K562 (cell line): Measurements from ENCODE around the gene CLCN1. TPM values are rescaled to one million over a fixed set of nuclear protein-coding genes. Genes with fewer than 3 reads are reported as not detected.

Experiments
- BCLAF1 ChIP-seq, 2 experiments: fragments of 450-650 bp in 1 of 2; IDR thresholded peaks; 2 replicates each; pipeline ENCODE4 v1.6.1; 2011 to 2017; ENCODE audit warnings: low read depth in 2 of 2, antibody characterized with exemption in 1 of 2, borderline replicate concordance in 1 of 2, low read length in 1 of 2, mild to moderate bottlenecking in 1 of 2, mixed read lengths in 1 of 2; ENCODE audit not compliant: control insufficient read depth in 1 of 2
- CCNT2 ChIP-seq: IDR thresholded peaks from 2 replicates; pipeline ENCODE4 v1.6.1; 2011; ENCODE audit warnings: borderline replicate concordance, low read depth, mild to moderate bottlenecking, moderate library complexity, mixed read lengths, low read length; ENCODE audit not compliant: insufficient read length; ENCODE audit errors: extremely low read depth
- DIDO1 ChIP-seq: fragments of 450-650 bp; IDR thresholded peaks from 2 replicates; pipeline ENCODE4 v1.6.1; 2016; ENCODE audit warnings: low read depth, missing biosample characterization, missing genetic modification characterization
- FOXA1 ChIP-seq: fragments of 450-650 bp; IDR thresholded peaks from 2 replicates; pipeline ENCODE4 v1.6.1; 2016; ENCODE audit warnings: mild to moderate bottlenecking, borderline replicate concordance
- FOXA3 ChIP-seq, 2 experiments: fragments of 450-650 bp in 1 of 2; sonication (generic) in 1 of 2; formaldehyde crosslinking; IDR thresholded peaks in 1 of 2; conservative IDR thresholded peaks in 1 of 2; 2 replicates each; pipeline versions ENCODE4 v1.4.0 to v1.8.0; 2020 to 2022; ENCODE audit warnings: mild to moderate bottlenecking in 2 of 2, missing genetic modification reagents in 1 of 2
- FOXM1 ChIP-seq, 2 experiments: fragments of 450-650 bp in 1 of 2; sonication (generic) in 1 of 2; formaldehyde crosslinking in 1 of 2; IDR thresholded peaks; 2 replicates each; pipeline versions ENCODE4 v1.6.1 to v1.9.0; 2017 to 2022; ENCODE audit warnings: low read depth in 2 of 2, mild to moderate bottlenecking in 2 of 2, missing genetic modification reagents in 1 of 2, moderate library complexity in 1 of 2
- GTF2F1 ChIP-seq: IDR thresholded peaks from 2 replicates; pipeline ENCODE4 v1.6.1; 2011; ENCODE audit warnings: low read depth, low read length, improper control_type of control experiment
- JUN ChIP-seq, 2 experiments: sonication (generic) in 1 of 2; formaldehyde crosslinking in 1 of 2; IDR thresholded peaks; 2 replicates each; pipeline versions ENCODE4 v1.6.1 to v1.8.0; 2012 to 2022; ENCODE audit warnings: borderline replicate concordance in 2 of 2, mild to moderate bottlenecking in 2 of 2, improper control_type of control experiment in 1 of 2, low read depth in 1 of 2, low read length in 1 of 2, missing genetic modification reagents in 1 of 2
- MAFK ChIP-seq: IDR thresholded peaks from 2 replicates; pipeline ENCODE4 v1.6.1; 2011; ENCODE audit warnings: low read length, improper control_type of control experiment
- RFX5 ChIP-seq: IDR thresholded peaks from 2 replicates; pipeline ENCODE4 v1.6.1; 2011; ENCODE audit warnings: low read depth, mild to moderate bottlenecking, improper control_type of control experiment, low read length
- TAL1 ChIP-seq: fragments of 450-650 bp; IDR thresholded peaks from 2 replicates; pipeline ENCODE4 v1.6.1; 2016; ENCODE audit warnings: mild to moderate bottlenecking
- ZFP30 ChIP-seq: fragments of 250-450 bp; sonication (Bioruptor Pico); IDR thresholded peaks from 2 replicates; pipeline ENCODE4 v1.8.0; 2022; ENCODE audit warnings: moderate library complexity, mild to moderate bottlenecking, inconsistent platforms, borderline replicate concordance
- ZNF395 ChIP-seq: fragments of 200-800 bp; sonication (Bioruptor generic); IDR thresholded peaks from 2 replicates; pipeline ENCODE4 v1.6.1; 2017; ENCODE audit warnings: missing genetic modification characterization, missing compliant biosample characterization
- ZNF717 ChIP-seq: fragments of 250-450 bp; sonication (Bioruptor Pico); IDR thresholded peaks from 2 replicates; pipeline ENCODE4 v1.5.0; 2021
- polyA plus RNA-seq, 8 experiments: library from polyadenylated mRNA; depleted of rRNA in 4 of 8; stranded (reverse) in 5 of 8; unstranded in 3 of 8; fragments of >200 nt; fragmentation: Nextera tagmentation in 2 of 8; fragmentation: Illumina TruSeq in 1 of 8; extraction: Ambion mirVana in 2 of 8; extraction: Trizol in 1 of 8; gene quantifications; 2 replicates each; pipeline versions ENCODE4 v1.2.1 to v1.2.3, GENCODE V29; 2011 to 2014; ENCODE audit warnings: inconsistent platforms in 1 of 8, missing spikeins in 1 of 8
- total RNA-seq, 7 experiments: library from RNA; depleted of rRNA in 6 of 7; stranded (reverse); fragments of >200 nt in 6 of 7; fragmentation: Illumina TruSeq in 2 of 7; extraction: Trizol in 2 of 7; gene quantifications; 2 replicates each; pipeline versions ENCODE4 v1.2.1 to v1.2.3, GENCODE V29; 2011 to 2021; ENCODE audit warnings: low replicate concordance in 1 of 7
- TF ChIP-seq, protein P1 (sequence below): IDR thresholded peaks from 2 replicates; pipeline ENCODE4 v1.6.1; 2016; ENCODE audit warnings: missing genetic modification characterization, missing compliant biosample characterization
- TF ChIP-seq, protein P2 (sequence below): fragments of 450-650 bp; IDR thresholded peaks from 2 replicates; pipeline ENCODE4 v1.6.1; 2017; ENCODE audit warnings: mild to moderate bottlenecking, moderate library complexity
- TF ChIP-seq, protein P3 (sequence below): sonication (generic); formaldehyde crosslinking; IDR thresholded peaks from 2 replicates; pipeline ENCODE4 v1.8.1; 2023; ENCODE audit warnings: mild to moderate bottlenecking, missing genetic modification reagents

Gene CLCN1
- total and polyA plus RNA-seq, 9 of the 15 experiments (the other 6 are each of a cell fraction or from before 2014, with no cell fraction given), result 0.01 to 0.11 (median 0.04) TPM; not detected in 4

DNA sequence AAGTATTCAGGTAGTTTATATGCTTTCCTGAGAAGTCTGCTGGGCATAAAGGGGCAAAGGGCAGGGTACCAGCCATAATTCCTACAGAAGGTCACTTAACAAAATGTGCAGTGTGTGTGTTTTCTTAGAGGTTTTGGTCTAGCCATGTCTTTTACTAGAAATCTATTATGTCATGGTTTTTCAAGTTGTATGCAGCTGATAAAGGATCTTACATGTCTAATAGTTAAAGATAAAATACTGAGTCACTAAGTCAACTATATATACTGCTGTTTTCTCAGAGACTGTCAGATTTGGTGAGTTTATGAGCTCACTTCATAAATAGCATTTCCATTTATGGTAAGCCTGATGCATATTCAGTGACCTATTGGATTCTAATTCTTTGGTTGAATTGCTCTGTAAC lies 20.0 kb upstream of the CLCN1 start (continued):
- no peak for TF ChIP-seq RFX5
- TF ChIP-seq CCNT2, result no peak
- TF ChIP-seq, protein P1, sequence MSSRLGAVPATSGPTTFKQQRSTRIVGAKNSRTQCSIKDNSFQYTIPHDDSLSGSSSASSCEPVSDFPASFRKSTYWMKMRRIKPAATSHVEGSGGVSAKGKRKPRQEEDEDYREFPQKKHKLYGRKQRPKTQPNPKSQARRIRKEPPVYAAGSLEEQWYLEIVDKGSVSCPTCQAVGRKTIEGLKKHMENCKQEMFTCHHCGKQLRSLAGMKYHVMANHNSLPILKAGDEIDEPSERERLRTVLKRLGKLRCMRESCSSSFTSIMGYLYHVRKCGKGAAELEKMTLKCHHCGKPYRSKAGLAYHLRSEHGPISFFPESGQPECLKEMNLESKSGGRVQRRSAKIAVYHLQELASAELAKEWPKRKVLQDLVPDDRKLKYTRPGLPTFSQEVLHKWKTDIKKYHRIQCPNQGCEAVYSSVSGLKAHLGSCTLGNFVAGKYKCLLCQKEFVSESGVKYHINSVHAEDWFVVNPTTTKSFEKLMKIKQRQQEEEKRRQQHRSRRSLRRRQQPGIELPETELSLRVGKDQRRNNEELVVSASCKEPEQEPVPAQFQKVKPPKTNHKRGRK (tag), result no peak
- TF ChIP-seq ZNF395, result no peak
- TF ChIP-seq ZNF717 (CRISPR knock-in tag), result no peak
- TF ChIP-seq DIDO1, result no peak
- peak; percentile 61; the same call in 1 of the 2 replicates for TF ChIP-seq JUN (IDR thresholded peaks at IDR 0.05; ENCODE audit: borderline replicate concordance, low read depth, low read length)
- TF ChIP-seq JUN (CRISPR knock-in tag; IDR thresholded peaks at IDR 0.05; ENCODE audit: borderline replicate concordance), result no peak
- TF ChIP-seq FOXA1, result no peak
- TF ChIP-seq FOXA3 (CRISPR knock-in tag; conservative IDR thresholded peaks at IDR 0.05 in 1 of 2, IDR thresholded peaks at IDR 0.05 in 1 of 2), result peak in 1 of 2 experiments; percentile 68; a peak in 2 of 4 replicates
- no peak for TF ChIP-seq GTF2F1
- TF ChIP-seq BCLAF1 (IDR thresholded peaks at IDR 0.05; ENCODE audit: borderline replicate concordance in 1 of 2, control insufficient read depth in 1 of 2, low read depth in 2 of 2, low read length in 1 of 2), result no peak
- TF ChIP-seq, protein P2, sequence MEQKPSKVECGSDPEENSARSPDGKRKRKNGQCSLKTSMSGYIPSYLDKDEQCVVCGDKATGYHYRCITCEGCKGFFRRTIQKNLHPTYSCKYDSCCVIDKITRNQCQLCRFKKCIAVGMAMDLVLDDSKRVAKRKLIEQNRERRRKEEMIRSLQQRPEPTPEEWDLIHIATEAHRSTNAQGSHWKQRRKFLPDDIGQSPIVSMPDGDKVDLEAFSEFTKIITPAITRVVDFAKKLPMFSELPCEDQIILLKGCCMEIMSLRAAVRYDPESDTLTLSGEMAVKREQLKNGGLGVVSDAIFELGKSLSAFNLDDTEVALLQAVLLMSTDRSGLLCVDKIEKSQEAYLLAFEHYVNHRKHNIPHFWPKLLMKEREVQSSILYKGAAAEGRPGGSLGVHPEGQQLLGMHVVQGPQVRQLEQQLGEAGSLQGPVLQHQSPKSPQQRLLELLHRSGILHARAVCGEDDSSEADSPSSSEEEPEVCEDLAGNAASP, result no peak
- peak; percentile 2; the same call in 1 of the 2 replicates for TF ChIP-seq MAFK
- TF ChIP-seq FOXM1 (IDR thresholded peaks at IDR 0.05; ENCODE audit: low read depth), result no peak
- TF ChIP-seq FOXM1 (CRISPR knock-in tag; IDR thresholded peaks at IDR 0.05; ENCODE audit: low read depth), result no peak
- TF ChIP-seq, protein P3, sequence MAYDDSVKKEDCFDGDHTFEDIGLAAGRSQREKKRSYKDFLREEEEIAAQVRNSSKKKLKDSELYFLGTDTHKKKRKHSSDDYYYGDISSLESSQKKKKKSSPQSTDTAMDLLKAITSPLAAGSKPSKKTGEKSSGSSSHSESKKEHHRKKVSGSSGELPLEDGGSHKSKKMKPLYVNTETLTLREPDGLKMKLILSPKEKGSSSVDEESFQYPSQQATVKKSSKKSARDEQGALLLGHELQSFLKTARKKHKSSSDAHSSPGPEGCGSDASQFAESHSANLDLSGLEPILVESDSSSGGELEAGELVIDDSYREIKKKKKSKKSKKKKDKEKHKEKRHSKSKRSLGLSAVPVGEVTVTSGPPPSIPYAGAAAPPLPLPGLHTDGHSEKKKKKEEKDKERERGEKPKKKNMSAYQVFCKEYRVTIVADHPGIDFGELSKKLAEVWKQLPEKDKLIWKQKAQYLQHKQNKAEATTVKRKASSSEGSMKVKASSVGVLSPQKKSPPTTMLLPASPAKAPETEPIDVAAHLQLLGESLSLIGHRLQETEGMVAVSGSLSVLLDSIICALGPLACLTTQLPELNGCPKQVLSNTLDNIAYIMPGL (CRISPR knock-in tag), result no peak
- no peak for TF ChIP-seq ZFP30 (CRISPR knock-in tag)
- TF ChIP-seq TAL1, result peak; percentile 50; the same call in 1 of the 2 replicates
